ENCODE measurements around the gene SMTN.

Gene SMTN

DNA sequence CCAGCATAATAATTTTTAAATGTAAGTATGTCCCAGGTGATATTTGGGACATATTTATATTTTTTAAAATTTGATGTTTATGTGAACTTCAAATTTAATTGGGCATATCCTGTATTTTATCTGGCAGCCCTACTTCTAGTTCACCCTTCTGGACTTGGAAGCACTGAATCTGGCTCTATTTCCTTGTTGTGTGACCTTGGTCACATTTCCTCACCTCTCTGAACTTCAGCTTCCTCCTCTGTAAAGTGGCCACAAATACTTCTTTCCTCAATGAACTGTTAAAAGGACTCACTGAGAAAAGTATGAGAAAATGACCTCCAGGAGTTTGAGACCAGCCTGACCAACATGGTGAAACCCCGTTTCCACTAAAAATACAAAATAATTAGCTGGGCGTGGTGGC is 70.8 kb downstream of the SMTN start:
- DNase-seq (no peak), ATAC-seq (no peak)
- H3K4me3 Mint-ChIP-seq: no peak overlapping the region
- H3K9me3 Mint-ChIP-seq: no peaks in the 10 kb centered on the region
- no peak overlapping the region for H3K27ac Mint-ChIP-seq
- H3K27me3 Mint-ChIP-seq: no peaks in the 10 kb centered on the region
- no peaks in the 10 kb centered on the region for H3K4me1 Mint-ChIP-seq
- H3K36me3 Mint-ChIP-seq (ENCODE audit: low read depth): no peaks in the 10 kb centered on the region

GRCh38 chr22:31153357-31153756 is 72.2 kb downstream of the SMTN start:
- no peak for ATAC-seq
- Mint-ChIP-seq H3K4me1 (no peaks in the 10 kb centered on the region), H3K36me3 (ENCODE audit: low read depth) (no peaks in the 10 kb centered on the region), H3K4me3 (no peak overlapping the region), H3K27me3 (no peaks in the 10 kb centered on the region), H3K9me3 (no peaks in the 10 kb centered on the region), H3K27ac (no peak overlapping the region)
- no peak for DNase-seq
